Measurements from ENCODE around the gene FSD2. TPM values are rescaled to one million over a fixed set of nuclear protein-coding genes. Genes with fewer than 3 reads are reported as not detected.
A peak's percentile ranks its signal among the peaks of the same experiment; 100 is the strongest.
"Not testable (repeated sequence)": the region's sequence is repeated elsewhere in the genome, so short reads cannot be mapped to it uniquely, and the experiment has no call there.

FSD2 gene
- total RNA-seq, 1 experiment from 2014 or later: not detected

GRCh38 chr15:82710208-82710555 lies 95.7 kb downstream of the FSD2 start:
- no peak overlapping the region for H2AFZ ChIP-seq
- DNase-seq: no peak
- H3K36me3 ChIP-seq (ENCODE audit: low read depth): no peaks in the 10 kb centered on the region
- H3K4me3 ChIP-seq: no peak overlapping the region
- no peak overlapping the region for H3K4me2 ChIP-seq
- intact Hi-C loops (cut with micrococcal nuclease; ENCODE audit: unreplicated experiment): no loop called here
- H3K27ac ChIP-seq: no peak overlapping the region
- H4K20me1 ChIP-seq (ENCODE audit: insufficient read depth): no peaks in the 10 kb centered on the region
- H3K4me1 ChIP-seq (replicated peaks; ENCODE audit: insufficient read depth): no peaks in the 10 kb centered on the region
- ChIA-PET POLR2A (ENCODE audit: unreplicated experiment) (no interaction called here), CTCF (no interaction called here)
- no TSS peak for BruUV-seq (replicated peaks)
- H3K9me2 ChIP-seq (ENCODE audit: insufficient read depth): no peaks in the 10 kb centered on the region
- H3F3A ChIP-seq (ENCODE audit: insufficient read depth, low read depth): no peaks in the 10 kb centered on the region
- H3K27me3 ChIP-seq (ENCODE audit: insufficient read depth, low read depth): peaks cover 52% of the 10 kb centered on the region
- no peak for TF ChIP-seq CTCF (conservative IDR thresholded peaks at IDR 0.05)
- no peak for TF ChIP-seq EZH2 (IDR thresholded peaks at IDR 0.05; ENCODE audit: low read depth)
- no peaks in the 10 kb centered on the region for H3K9me3 ChIP-seq (ENCODE audit: insufficient read depth, low read depth)
- no peaks in the 10 kb centered on the region for H3K79me2 ChIP-seq (ENCODE audit: low read depth)

- H3K9me2 ChIP-seq (ENCODE audit: insufficient read depth): no peaks in the 10 kb centered on the region
- intact Hi-C loops (cut with micrococcal nuclease; ENCODE audit: unreplicated experiment): no loop called here
- H3K27ac ChIP-seq: no peak within 1 kb of the TSS
- H2AFZ ChIP-seq: no peak within 1 kb of the TSS
- peak within 1 kb of the TSS; percentile 68 for H3K4me2 ChIP-seq
- peaks cover 54% of the 10 kb centered on the region for H3K27me3 ChIP-seq (ENCODE audit: insufficient read depth, low read depth)
- ChIA-PET CTCF (no interaction called here), POLR2A (ENCODE audit: unreplicated experiment) (no interaction called here)
- no peaks in the 10 kb centered on the region for H3K36me3 ChIP-seq (ENCODE audit: low read depth)
- no TSS peak for BruUV-seq (replicated peaks)
- TF ChIP-seq CTCF (conservative IDR thresholded peaks at IDR 0.05) (no peak), EZH2 (IDR thresholded peaks at IDR 0.05; ENCODE audit: low read depth) (no peak)
- no peaks in the 10 kb centered on the region for H3F3A ChIP-seq (ENCODE audit: insufficient read depth, low read depth)
- no peaks in the 10 kb centered on the region for H3K4me1 ChIP-seq (replicated peaks; ENCODE audit: insufficient read depth)
- H4K20me1 ChIP-seq (ENCODE audit: insufficient read depth): no peaks in the 10 kb centered on the region
- no peaks in the 10 kb centered on the region for H3K79me2 ChIP-seq (ENCODE audit: low read depth)
- no peaks in the 10 kb centered on the region for H3K9me3 ChIP-seq (ENCODE audit: insufficient read depth, low read depth)
- peak in 1 of 2 experiments; percentile 44 for DNase-seq
- peak within 1 kb of the TSS; percentile 44; the same call in 1 of the 2 replicates for H3K4me3 ChIP-seq
Measured at GRCh38 chr15:82709421-82710207, 96.3 kb downstream of the FSD2 start, which contains the start of gene AP3B2. TSS of gene AP3B2 (minus strand) at chr15:82709875. CDS start at chr15:82709706, 169 bp downstream.

GRCh38 chr15:82709081-82709420 lies 96.8 kb downstream of the FSD2 start:
- Histone ChIP-seq H4K20me1 (ENCODE audit: insufficient read depth) (no peaks in the 10 kb centered on the region), H3K27ac (no peak overlapping the region), H3K4me1 (replicated peaks; ENCODE audit: insufficient read depth) (no peaks in the 10 kb centered on the region), H3K36me3 (ENCODE audit: low read depth) (no peaks in the 10 kb centered on the region), H3F3A (ENCODE audit: insufficient read depth, low read depth) (no peaks in the 10 kb centered on the region), H3K9me2 (ENCODE audit: insufficient read depth) (no peaks in the 10 kb centered on the region), H3K4me2 (peak overlapping the region; percentile 68), H2AFZ (no peak overlapping the region), H3K27me3 (ENCODE audit: insufficient read depth, low read depth) (peaks cover 56% of the 10 kb centered on the region), H3K79me2 (ENCODE audit: low read depth) (no peaks in the 10 kb centered on the region), H3K9me3 (ENCODE audit: insufficient read depth, low read depth) (no peaks in the 10 kb centered on the region), H3K4me3 (no peak overlapping the region; the same call in 1 of the 2 replicates)
- CTCF ChIA-PET: no interaction called here
- POLR2A ChIA-PET (ENCODE audit: unreplicated experiment): no interaction called here
- TF ChIP-seq EZH2 (IDR thresholded peaks at IDR 0.05; ENCODE audit: low read depth): no peak
- no peak for TF ChIP-seq CTCF (conservative IDR thresholded peaks at IDR 0.05)
- intact Hi-C loops (cut with micrococcal nuclease; ENCODE audit: unreplicated experiment): no loop called here
- BruUV-seq (replicated peaks): no TSS peak
- DNase-seq: no peak

- intact Hi-C loops (cut with micrococcal nuclease; ENCODE audit: unreplicated experiment): not testable (repeated sequence)
Measured at GRCh38 chr15:82705856-82706255, 100.0 kb downstream of the FSD2 start.

More at GRCh38 chr15:82705856-82706255, 100.0 kb downstream of the FSD2 start:
- H2AFZ ChIP-seq; BruUV-seq (replicated peaks); H3K4me3 ChIP-seq; H4K20me1 ChIP-seq (ENCODE audit: insufficient read depth); H3F3A ChIP-seq (ENCODE audit: insufficient read depth, low read depth); H3K9me3 ChIP-seq (ENCODE audit: insufficient read depth, low read depth); H3K4me1 ChIP-seq (replicated peaks; ENCODE audit: insufficient read depth); CTCF ChIA-PET; H3K36me3 ChIP-seq (ENCODE audit: low read depth); POLR2A ChIA-PET (ENCODE audit: unreplicated experiment); H3K9me2 ChIP-seq (ENCODE audit: insufficient read depth); DNase-seq; H3K79me2 ChIP-seq (ENCODE audit: low read depth); H3K27ac ChIP-seq; H3K4me2 ChIP-seq: not testable (repeated sequence)
- peaks cover 75% of the 10 kb centered on the region for H3K27me3 ChIP-seq (ENCODE audit: insufficient read depth, low read depth)
